ENCODE data around the gene ALDH3B1. TPM values are rescaled to one million over a fixed set of nuclear protein-coding genes. Genes with fewer than 3 reads are reported as not detected.

ALDH3B1 gene
- total RNA-seq, 2 experiments from 2014 or later = 0.09 to 0.11 TPM

- intact Hi-C loops (cut with micrococcal nuclease) = no loop called here
- ATAC-seq (no peak), DNase-seq (no peak)
- H3K4me3 Mint-ChIP-seq = no peak overlapping the region
- TF ChIP-seq CTCF (IDR thresholded peaks at IDR 0.05) = no peak
- no peaks in the 10 kb centered on the region for H3K36me3 Mint-ChIP-seq (ENCODE audit: low read depth)
- POLR2A ChIA-PET = no interaction called here
- no peaks in the 10 kb centered on the region for H3K27me3 Mint-ChIP-seq
- peaks cover 2% of the 10 kb centered on the region for H3K9me3 Mint-ChIP-seq
- no peaks in the 10 kb centered on the region for H3K4me1 Mint-ChIP-seq (ENCODE audit: low read depth)
- H3K27ac Mint-ChIP-seq = no peak overlapping the region
- CTCF ChIA-PET = no interaction called here
Measured at GRCh38 chr11:68019486-68019885, 9.4 kb downstream of the ALDH3B1 start.

GRCh38 chr11:68020575-68020974, 10.4 kb downstream of the ALDH3B1 start:
- no peaks in the 10 kb centered on the region for H3K27me3 Mint-ChIP-seq
- ChIA-PET CTCF (no interaction called here), POLR2A (no interaction called here)
- peaks cover 2% of the 10 kb centered on the region for H3K9me3 Mint-ChIP-seq
- no peak for TF ChIP-seq CTCF (IDR thresholded peaks at IDR 0.05)
- H3K36me3 Mint-ChIP-seq (ENCODE audit: low read depth) = peaks cover 5% of the 10 kb centered on the region
- H3K27ac Mint-ChIP-seq = no peak overlapping the region
- DNase-seq = no peak
- intact Hi-C loops (cut with micrococcal nuclease) = no loop called here
- H3K4me1 Mint-ChIP-seq (ENCODE audit: low read depth) = no peaks in the 10 kb centered on the region
- no peak overlapping the region for H3K4me3 Mint-ChIP-seq
- ATAC-seq = no peak

- Mint-ChIP-seq H3K27me3 (no peaks in the 10 kb centered on the region), H3K27ac (no peak overlapping the region), H3K4me3 (no peak overlapping the region), H3K4me1 (ENCODE audit: low read depth) (no peaks in the 10 kb centered on the region), H3K36me3 (ENCODE audit: low read depth) (peaks cover 6% of the 10 kb centered on the region), H3K9me3 (peaks cover 2% of the 10 kb centered on the region)
- POLR2A ChIA-PET = no interaction called here
- CTCF ChIA-PET = no interaction called here
- ATAC-seq (no peak), DNase-seq (no peak)
- intact Hi-C loops (cut with micrococcal nuclease) = no loop called here
- TF ChIP-seq CTCF (IDR thresholded peaks at IDR 0.05) = no peak
Measured at GRCh38 chr11:68021167-68021787, 11.2 kb downstream of the ALDH3B1 start.

GRCh38 chr11:68022531-68022930, 12.4 kb downstream of the ALDH3B1 start:
- H3K27ac Mint-ChIP-seq = no peak overlapping the region
- DNase-seq (no peak), ATAC-seq (no peak)
- H3K36me3 Mint-ChIP-seq (ENCODE audit: low read depth) = peaks cover 6% of the 10 kb centered on the region
- intact Hi-C loops (cut with micrococcal nuclease) = no loop called here
- no peaks in the 10 kb centered on the region for H3K4me1 Mint-ChIP-seq (ENCODE audit: low read depth)
- CTCF ChIA-PET = no interaction called here
- TF ChIP-seq CTCF (IDR thresholded peaks at IDR 0.05) = no peak
- H3K9me3 Mint-ChIP-seq = peaks cover 2% of the 10 kb centered on the region
- POLR2A ChIA-PET = interaction anchor here (0.7 kb wide), 1 partner anchor 10 kb away, joined by 3 read pairs; no protein-coding TSS in a partner anchor
- H3K27me3 Mint-ChIP-seq = no peaks in the 10 kb centered on the region
- H3K4me3 Mint-ChIP-seq = no peak overlapping the region

- Mint-ChIP-seq H3K4me1 (ENCODE audit: low read depth) (peaks cover 10% of the 10 kb centered on the region), H3K27me3 (no peaks in the 10 kb centered on the region), H3K9me3 (peaks cover 2% of the 10 kb centered on the region), H3K27ac (no peak overlapping the region), H3K4me3 (no peak overlapping the region), H3K36me3 (ENCODE audit: low read depth) (peaks cover 6% of the 10 kb centered on the region)
- no peak for TF ChIP-seq CTCF (IDR thresholded peaks at IDR 0.05)
- POLR2A ChIA-PET = no interaction called here
- ATAC-seq = no peak
- no peak for DNase-seq
- intact Hi-C loops (cut with micrococcal nuclease) = no loop called here
- CTCF ChIA-PET = interaction anchor here (1.1 kb wide), 1 partner anchor 20 kb away, joined by 3 read pairs; the partner anchor contains the start of gene UNC93B1
Measured at GRCh38 chr11:68024508-68024907, 14.4 kb downstream of the ALDH3B1 start.
